ENCODE results near the gene BAIAP2L2.

The BAIAP2L2 gene

DNA sequence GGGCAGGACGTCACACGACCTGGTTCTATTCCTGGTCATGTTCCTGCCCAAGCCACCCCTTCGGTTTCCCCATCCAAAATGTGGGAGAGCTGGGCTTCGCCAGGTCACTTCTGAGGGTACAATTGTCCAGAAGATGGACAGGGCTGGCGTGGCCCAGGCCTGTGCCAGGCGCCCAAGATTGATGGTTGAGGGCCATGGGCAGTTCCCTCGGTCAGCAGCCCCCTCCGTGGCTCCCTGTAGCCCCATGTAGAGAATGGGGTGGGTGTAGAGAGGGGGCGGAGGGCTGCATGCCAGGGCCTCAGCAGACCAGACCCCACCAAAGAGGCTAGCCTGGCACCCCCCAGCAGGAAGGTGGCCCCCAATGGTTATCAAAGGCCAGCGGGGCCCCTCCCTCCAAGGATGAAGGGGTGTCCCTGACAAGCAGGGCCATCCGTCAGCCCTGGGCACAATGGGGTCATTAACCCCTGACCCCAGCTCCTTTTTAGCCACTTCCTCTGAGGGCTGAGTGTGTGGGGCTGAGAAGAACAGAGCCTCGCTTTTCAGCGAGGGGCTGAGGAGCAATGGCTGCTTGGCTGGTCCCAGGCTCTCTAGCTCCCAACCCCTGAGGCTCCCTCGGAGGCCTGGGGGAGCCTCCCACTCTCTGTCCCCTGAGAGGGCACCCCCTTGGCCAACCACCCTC is 64.3 kb downstream of the BAIAP2L2 start:
- TF ChIP-seq, protein P1, sequence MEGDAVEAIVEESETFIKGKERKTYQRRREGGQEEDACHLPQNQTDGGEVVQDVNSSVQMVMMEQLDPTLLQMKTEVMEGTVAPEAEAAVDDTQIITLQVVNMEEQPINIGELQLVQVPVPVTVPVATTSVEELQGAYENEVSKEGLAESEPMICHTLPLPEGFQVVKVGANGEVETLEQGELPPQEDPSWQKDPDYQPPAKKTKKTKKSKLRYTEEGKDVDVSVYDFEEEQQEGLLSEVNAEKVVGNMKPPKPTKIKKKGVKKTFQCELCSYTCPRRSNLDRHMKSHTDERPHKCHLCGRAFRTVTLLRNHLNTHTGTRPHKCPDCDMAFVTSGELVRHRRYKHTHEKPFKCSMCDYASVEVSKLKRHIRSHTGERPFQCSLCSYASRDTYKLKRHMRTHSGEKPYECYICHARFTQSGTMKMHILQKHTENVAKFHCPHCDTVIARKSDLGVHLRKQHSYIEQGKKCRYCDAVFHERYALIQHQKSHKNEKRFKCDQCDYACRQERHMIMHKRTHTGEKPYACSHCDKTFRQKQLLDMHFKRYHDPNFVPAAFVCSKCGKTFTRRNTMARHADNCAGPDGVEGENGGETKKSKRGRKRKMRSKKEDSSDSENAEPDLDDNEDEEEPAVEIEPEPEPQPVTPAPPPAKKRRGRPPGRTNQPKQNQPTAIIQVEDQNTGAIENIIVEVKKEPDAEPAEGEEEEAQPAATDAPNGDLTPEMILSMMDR (IDR thresholded peaks at IDR 0.05; ENCODE audit: borderline replicate concordance, control extremely low read depth, extremely low read depth, insufficient read depth, missing control alignments) = no peak
- in situ Hi-C loops (cut with MboI; ENCODE audit: low sequenced_read_pairs, unreplicated experiment) = loop anchor here (10.0 kb wide), 1 partner anchor 309 kb away; no protein-coding TSS in a partner anchor
- DNase-seq (ENCODE audit: low spot score) = no peak

DNA sequence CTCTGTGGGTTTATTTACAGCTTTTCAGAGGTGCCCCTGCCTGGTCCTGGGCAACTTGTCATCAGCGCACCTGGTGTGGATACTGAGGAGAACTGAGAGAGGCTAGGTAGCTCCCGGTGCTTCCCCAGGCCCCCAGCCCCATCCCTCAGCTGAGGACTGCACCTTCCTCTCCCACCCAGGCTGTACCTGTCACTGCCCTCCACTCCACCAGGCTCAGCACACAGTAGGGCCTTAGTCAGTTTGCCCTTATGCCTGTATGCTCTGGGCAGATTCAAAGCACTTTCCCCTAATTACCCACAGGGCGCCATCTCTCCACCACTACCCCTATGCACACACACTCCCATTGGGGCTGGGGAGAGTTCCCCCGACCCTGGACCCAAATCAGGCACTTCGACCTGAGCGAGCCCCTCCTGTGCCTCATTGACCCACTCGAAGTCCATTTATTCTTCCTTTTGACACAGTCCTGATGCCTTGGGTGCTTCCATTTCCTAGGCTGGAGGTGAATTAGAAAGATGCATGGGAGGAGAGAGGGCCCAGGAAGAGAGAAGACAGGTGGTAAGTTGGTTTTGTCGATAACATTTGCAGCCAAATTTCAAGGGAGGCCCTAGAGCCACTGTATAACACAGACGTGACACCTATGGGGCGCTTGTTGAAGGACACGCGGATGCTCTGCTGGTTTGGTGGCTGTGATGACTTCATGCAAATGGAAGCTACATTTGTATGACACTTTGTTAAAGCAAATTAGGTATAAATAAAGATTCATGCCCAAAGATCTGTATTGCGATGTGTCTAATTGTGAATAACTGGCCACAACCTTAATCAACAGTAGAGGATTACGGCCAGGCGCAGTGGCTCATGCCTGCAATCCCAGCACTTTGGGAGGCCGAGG is 67.1 kb downstream of the BAIAP2L2 start:
- no peak for DNase-seq (ENCODE audit: low spot score)
- TF ChIP-seq, protein P1 (IDR thresholded peaks at IDR 0.05; ENCODE audit: borderline replicate concordance, control extremely low read depth, extremely low read depth, insufficient read depth, missing control alignments) = no peak
- in situ Hi-C loops (cut with MboI; ENCODE audit: low sequenced_read_pairs, unreplicated experiment) = loop anchor here (10.0 kb wide), 1 partner anchor 311 kb away; no protein-coding TSS in a partner anchor

DNA sequence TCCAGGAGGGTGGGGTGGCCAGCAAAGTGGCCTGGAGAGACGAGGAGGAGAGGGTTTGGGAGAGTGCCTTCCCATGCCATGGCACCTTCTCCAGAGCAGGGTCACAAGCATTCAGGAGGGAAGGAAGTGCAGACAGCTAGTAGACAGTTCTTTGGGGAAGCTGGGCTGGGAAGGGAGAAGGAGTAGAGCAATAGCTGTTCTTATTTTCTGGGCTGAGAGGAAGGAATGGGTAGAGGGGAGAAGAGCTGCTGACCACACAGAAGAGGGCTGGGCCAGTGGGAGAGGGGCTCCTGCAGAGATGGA is 68.0 kb downstream of the BAIAP2L2 start:
- TF ChIP-seq, protein P1 (IDR thresholded peaks at IDR 0.05; ENCODE audit: borderline replicate concordance, control extremely low read depth, extremely low read depth, insufficient read depth, missing control alignments) = no peak
- in situ Hi-C loops (cut with MboI; ENCODE audit: low sequenced_read_pairs, unreplicated experiment) = loop anchor here (10.0 kb wide), 1 partner anchor 312 kb away; no protein-coding TSS in a partner anchor
- DNase-seq (ENCODE audit: low spot score) = no peak

DNA sequence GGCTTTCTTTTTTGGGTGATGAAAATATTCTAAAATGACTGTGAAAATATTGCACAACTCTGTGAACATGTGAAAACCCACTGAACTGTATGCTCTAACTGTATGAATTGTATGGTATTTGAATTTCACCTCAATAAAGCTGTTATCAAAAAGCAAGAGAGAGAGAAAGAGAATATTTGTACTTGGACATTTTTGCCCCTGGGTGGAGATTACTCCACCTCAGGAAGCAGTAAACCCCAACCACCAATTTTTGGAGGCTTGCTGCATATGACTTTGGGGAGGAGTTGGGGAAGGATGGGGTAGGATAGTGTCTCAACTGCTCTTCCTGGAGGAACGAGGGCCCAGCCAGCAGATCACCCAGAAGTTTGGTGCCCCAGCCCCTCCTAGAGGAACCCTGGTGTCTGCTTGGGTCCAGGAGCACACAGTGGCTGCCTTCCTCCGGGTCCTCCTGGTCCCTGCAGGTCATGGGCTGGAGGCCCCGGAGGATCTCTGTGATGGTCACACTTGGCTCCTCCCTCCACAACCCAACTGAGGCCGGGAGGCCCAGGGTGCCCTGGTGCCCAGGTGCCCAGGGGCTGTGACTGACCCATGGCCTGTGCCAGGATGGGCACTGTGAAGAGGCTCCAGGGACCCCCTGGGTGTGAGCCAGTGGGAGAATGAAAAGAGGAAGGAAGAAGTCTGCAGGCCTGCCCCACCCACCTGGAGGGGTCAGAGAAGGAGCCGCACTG is 68.6 kb downstream of the BAIAP2L2 start:
- in situ Hi-C loops (cut with MboI; ENCODE audit: low sequenced_read_pairs, unreplicated experiment) = loop anchor here (10.0 kb wide), 1 partner anchor 313 kb away; no protein-coding TSS in a partner anchor
- no peak for DNase-seq (ENCODE audit: low spot score)
- TF ChIP-seq, protein P1 (IDR thresholded peaks at IDR 0.05; ENCODE audit: borderline replicate concordance, control extremely low read depth, extremely low read depth, insufficient read depth, missing control alignments) = no peak

DNA sequence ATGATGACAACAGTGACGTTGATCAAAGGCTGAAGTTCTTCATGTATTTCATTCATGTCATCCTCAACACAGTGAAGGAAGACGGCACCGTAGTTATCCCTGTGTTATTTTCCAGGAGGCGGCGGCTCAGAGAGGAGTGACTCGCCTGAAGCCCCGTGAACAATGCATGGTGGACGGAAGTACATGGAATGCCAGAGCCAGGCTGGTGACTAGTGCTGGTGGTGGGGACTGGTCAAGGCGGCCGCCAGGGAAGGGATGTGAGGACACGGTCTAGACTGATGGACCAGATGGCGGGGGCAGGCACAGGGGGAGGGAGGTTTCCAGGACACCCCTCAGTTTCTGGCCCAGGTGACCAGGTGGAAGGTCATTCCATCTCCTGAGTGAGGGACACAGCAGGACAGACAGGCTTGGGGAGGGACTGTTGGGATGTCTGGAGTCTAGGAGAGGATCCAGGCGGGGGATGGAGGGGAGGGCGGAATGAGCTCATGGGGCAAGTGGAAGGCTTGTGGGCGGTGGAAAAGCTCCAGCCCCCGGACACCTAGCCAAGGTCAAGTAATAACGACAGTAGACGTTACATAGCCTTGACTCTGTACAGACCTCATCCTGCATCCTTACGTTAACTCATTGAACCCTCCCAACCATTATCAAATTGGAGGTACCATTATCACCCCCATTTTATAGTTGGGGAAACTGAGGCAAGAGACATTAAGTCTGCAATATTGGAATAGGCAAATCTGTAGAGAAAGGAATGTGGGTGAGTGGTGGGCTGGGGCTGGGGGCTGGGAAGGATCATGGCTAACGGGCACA is 69.3 kb downstream of the BAIAP2L2 start:
- TF ChIP-seq, protein P1 (IDR thresholded peaks at IDR 0.05; ENCODE audit: borderline replicate concordance, control extremely low read depth, extremely low read depth, insufficient read depth, missing control alignments) = no peak
- in situ Hi-C loops (cut with MboI; ENCODE audit: low sequenced_read_pairs, unreplicated experiment) = loop anchor here (10.0 kb wide), 1 partner anchor 314 kb away; no protein-coding TSS in a partner anchor
- DNase-seq (ENCODE audit: low spot score) = no peak

All from GM13976 (cell line).